ENCODE measurements around the gene TUBB. TPM values are rescaled to one million over a fixed set of nuclear protein-coding genes. Genes with fewer than 3 reads are reported as not detected.
A peak's percentile ranks its signal among the peaks of the same experiment; 100 is the strongest.

TUBB gene
- total RNA-seq, 1 experiment from 2014 or later: 886 TPM

DNA sequence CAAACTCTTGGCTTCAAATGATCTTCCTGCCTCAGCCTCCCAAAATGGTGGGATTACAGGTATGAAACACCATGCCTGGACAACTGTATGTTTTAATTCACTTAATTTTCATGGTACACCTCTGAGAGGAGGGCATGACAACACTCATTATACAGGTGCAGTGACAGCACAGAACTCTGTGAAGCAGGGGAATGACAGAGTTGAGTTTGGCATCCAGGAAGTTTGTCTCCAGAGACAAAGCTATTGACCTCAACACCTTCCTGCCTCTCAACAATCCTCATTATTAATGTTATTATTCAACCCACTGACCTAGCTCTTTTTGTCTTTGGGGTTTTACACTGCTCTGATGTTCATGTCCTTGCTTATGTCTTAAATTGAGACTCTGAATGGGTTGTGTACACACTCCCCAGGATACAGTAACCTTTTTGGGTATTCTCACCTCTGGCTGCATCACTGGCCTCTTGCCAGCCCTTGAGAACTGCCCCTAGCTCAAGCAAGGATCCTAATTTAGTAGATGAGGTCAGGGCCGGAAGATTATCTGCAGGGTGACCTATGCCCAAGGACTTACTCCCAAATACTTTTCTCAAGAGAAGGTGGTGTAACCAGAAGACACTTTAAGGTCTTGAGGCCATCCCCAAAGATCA, 37.2 kb downstream of the TUBB start:
- RAD21 ChIA-PET (ENCODE audit: low non-redundant PET in 1 of 2, low total read pairs in 2 of 2, uncharacterized antibody in 2 of 2, unreplicated experiment in 2 of 2): interaction anchor here in 1 of 2 experiments (0.7 kb wide), 1 partner anchor 9 kb away, joined by 3 read pairs; no protein-coding TSS in a partner anchor
- TF ChIP-seq, protein P1, sequence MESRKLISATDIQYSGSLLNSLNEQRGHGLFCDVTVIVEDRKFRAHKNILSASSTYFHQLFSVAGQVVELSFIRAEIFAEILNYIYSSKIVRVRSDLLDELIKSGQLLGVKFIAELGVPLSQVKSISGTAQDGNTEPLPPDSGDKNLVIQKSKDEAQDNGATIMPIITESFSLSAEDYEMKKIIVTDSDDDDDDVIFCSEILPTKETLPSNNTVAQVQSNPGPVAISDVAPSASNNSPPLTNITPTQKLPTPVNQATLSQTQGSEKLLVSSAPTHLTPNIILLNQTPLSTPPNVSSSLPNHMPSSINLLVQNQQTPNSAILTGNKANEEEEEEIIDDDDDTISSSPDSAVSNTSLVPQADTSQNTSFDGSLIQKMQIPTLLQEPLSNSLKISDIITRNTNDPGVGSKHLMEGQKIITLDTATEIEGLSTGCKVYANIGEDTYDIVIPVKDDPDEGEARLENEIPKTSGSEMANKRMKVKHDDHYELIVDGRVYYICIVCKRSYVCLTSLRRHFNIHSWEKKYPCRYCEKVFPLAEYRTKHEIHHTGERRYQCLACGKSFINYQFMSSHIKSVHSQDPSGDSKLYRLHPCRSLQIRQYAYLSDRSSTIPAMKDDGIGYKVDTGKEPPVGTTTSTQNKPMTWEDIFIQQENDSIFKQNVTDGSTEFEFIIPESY (IDR thresholded peaks at IDR 0.05; ENCODE audit: extremely low read depth, insufficient replicate concordance, low read length): no peak
- no peak for TF ChIP-seq FOSL1 (IDR thresholded peaks at IDR 0.05; ENCODE audit: low read depth)
- H3K9ac ChIP-seq (ENCODE audit: low read length): peak overlapping the region; percentile 4
- POLR2A ChIA-PET: interaction anchor here (0.9 to 4.5 kb wide), 10 partner anchors 10 to 63 kb away, joined by 3 to 37 read pairs (median 7); partner anchors contain the start of gene IER3
- H4K20me1 ChIP-seq (ENCODE audit: insufficient read depth): no peaks in the 10 kb centered on the region
- H3K9me2 ChIP-seq (ENCODE audit: insufficient read depth): no peaks in the 10 kb centered on the region
- no TSS peak for BruUV-seq (replicated peaks)
- DNase-seq (ENCODE audit: low read depth, low spot score): no peak
- H3K4me2 ChIP-seq (ENCODE audit: low read length): peak overlapping the region; percentile 37
- no peak for ATAC-seq
- H3K36me3 ChIP-seq (ENCODE audit: control insufficient read depth in 1 of 2, insufficient read depth in 2 of 2, low read length in 2 of 2): no peaks in the 10 kb centered on the region
- H3K9me3 ChIP-seq (ENCODE audit: control insufficient read depth in 1 of 2, insufficient read depth in 1 of 2, low read depth in 1 of 2, low read length in 2 of 2): no peaks in the 10 kb centered on the region
- H3K79me2 ChIP-seq (ENCODE audit: insufficient read depth, low read length): no peaks in the 10 kb centered on the region
- H3K4me3 ChIP-seq (replicated peaks in 1 of 2; ENCODE audit: low read depth in 1 of 2, low read length in 2 of 2): no peak overlapping the region
- CTCF ChIA-PET: no interaction called here
- peaks cover 61 to 91% of the 10 kb centered on the region in 2 experiments for H3K4me1 ChIP-seq (ENCODE audit: control insufficient read depth in 1 of 2, insufficient read depth in 2 of 2, low read length in 2 of 2)
- no peak overlapping the region for H3K27ac ChIP-seq (ENCODE audit: low read depth, low read length)
- no peaks in the 10 kb centered on the region for H3K27me3 ChIP-seq (ENCODE audit: insufficient read depth, low read length)
- peak overlapping the region; percentile 2 for H2AFZ ChIP-seq (ENCODE audit: low read depth, low read length, poor library complexity, severe bottlenecking)
- intact Hi-C loops (cut with micrococcal nuclease): no loop called here

DNA sequence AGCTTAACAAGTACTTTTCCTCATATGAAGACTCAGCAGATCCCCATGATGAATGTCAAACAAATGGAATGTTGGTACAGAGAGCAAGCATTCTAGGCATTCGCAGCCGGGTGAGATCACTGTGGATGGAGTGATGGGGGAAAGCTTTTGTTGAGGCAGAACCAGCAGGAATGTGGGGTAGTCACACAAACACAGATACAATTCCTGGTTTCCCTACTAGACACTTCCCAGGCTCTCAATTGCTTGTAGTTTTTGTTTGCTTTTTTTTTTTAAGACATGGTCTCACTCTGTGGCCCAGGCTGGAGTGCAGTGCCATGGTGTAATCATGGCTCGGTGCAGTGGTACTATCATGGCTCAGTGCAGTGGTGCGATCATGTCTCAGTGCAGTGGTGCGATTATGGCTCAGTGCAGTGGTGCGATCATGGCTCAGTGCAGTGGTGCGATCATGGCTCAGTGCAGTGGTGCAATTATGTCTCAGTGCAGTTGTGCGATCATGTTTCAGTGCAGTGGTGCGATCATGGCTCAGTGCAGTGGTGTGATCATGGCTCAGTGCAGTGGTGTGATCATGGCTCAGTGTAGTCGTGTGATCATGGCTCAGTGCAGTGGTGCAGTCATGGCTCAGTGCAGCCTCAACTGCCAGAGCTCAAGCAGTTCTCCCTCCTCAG, 39.6 kb downstream of the TUBB start:
- Histone ChIP-seq H3K4me2 (ENCODE audit: low read length) (peak overlapping the region; percentile 31), H3K9me3 (ENCODE audit: control insufficient read depth in 1 of 2, insufficient read depth in 1 of 2, low read depth in 1 of 2, low read length in 2 of 2) (no peaks in the 10 kb centered on the region), H3K79me2 (ENCODE audit: insufficient read depth, low read length) (no peaks in the 10 kb centered on the region), H4K20me1 (ENCODE audit: insufficient read depth) (no peaks in the 10 kb centered on the region), H3K36me3 (ENCODE audit: control insufficient read depth in 1 of 2, insufficient read depth in 2 of 2, low read length in 2 of 2) (no peaks in the 10 kb centered on the region), H3K4me1 (ENCODE audit: control insufficient read depth in 1 of 2, insufficient read depth in 2 of 2, low read length in 2 of 2) (peaks cover 56 to 87% of the 10 kb centered on the region in 2 experiments), H3K9ac (ENCODE audit: low read length) (no peak overlapping the region), H3K27ac (ENCODE audit: low read depth, low read length) (no peak overlapping the region; the same call in 1 of the 2 replicates), H2AFZ (ENCODE audit: low read depth, low read length, poor library complexity, severe bottlenecking) (no peak overlapping the region), H3K4me3 (replicated peaks in 1 of 2; ENCODE audit: low read depth in 1 of 2, low read length in 2 of 2) (no peak overlapping the region), H3K27me3 (ENCODE audit: insufficient read depth, low read length) (no peaks in the 10 kb centered on the region), H3K9me2 (ENCODE audit: insufficient read depth) (no peaks in the 10 kb centered on the region)
- ChIA-PET CTCF (no interaction called here), POLR2A (interaction anchor here (0.7 to 2.1 kb wide), 8 partner anchors 8 to 55 kb away, joined by 3 to 10 read pairs (median 6); partner anchors contain the start of gene IER3), RAD21 (ENCODE audit: low non-redundant PET in 1 of 2, low total read pairs in 2 of 2, uncharacterized antibody in 2 of 2, unreplicated experiment in 2 of 2) (no interaction called here)
- no peak for ATAC-seq
- DNase-seq (ENCODE audit: low read depth, low spot score): no peak
- intact Hi-C loops (cut with micrococcal nuclease): no loop called here
- TF ChIP-seq CBX3 (IDR thresholded peaks at IDR 0.05; ENCODE audit: low read depth) (peak; percentile 74; the same call in 1 of the 2 replicates), CEBPB (IDR thresholded peaks at IDR 0.05; ENCODE audit: low read depth) (no peak)
- BruUV-seq (replicated peaks): no TSS peak

Data from HCT116 (cell line).